DOHH2 (cell line): ENCODE measurements around the gene NRXN3.

Experiments
- EZH2phosphoT487 ChIP-seq: fragments of 200-600 bp; sonication (generic); IDR thresholded peaks from 2 replicates; pipeline ENCODE4 v1.6.1; 2017; ENCODE audit warnings: borderline replicate concordance, mild to moderate bottlenecking, antibody characterized with exemption, low read length, moderate library complexity, mixed read lengths
- TF ChIP-seq, protein P1 (sequence below): fragments of 200-600 bp; sonication (generic); IDR thresholded peaks from one replicate; pipeline ENCODE4 v1.5.1; 2014; ENCODE audit warnings: antibody characterized with exemption, mild to moderate bottlenecking, low read depth, low read length; ENCODE audit not compliant: poor library complexity, severe bottlenecking

DNA sequence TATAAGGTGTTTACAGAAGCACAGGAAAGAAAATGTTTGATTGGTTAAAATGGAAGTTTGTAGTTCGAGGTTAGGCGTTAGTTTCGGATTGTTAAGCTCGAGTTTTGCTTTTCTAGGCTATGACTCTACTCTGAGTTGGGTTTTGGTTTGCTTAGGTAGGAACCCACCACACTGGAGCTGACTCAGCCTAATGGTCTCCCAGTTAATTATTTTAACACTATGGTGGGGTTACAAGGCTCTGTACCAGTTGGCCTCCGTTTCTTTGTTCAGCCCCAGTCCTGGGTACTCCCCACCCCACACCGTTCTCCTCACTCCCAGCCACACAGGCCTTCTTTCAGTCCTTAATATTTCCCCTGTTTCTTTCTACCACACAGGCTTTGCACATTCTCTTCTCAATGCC, 583.9 kb downstream of the NRXN3 start:
- TF ChIP-seq, protein P1, sequence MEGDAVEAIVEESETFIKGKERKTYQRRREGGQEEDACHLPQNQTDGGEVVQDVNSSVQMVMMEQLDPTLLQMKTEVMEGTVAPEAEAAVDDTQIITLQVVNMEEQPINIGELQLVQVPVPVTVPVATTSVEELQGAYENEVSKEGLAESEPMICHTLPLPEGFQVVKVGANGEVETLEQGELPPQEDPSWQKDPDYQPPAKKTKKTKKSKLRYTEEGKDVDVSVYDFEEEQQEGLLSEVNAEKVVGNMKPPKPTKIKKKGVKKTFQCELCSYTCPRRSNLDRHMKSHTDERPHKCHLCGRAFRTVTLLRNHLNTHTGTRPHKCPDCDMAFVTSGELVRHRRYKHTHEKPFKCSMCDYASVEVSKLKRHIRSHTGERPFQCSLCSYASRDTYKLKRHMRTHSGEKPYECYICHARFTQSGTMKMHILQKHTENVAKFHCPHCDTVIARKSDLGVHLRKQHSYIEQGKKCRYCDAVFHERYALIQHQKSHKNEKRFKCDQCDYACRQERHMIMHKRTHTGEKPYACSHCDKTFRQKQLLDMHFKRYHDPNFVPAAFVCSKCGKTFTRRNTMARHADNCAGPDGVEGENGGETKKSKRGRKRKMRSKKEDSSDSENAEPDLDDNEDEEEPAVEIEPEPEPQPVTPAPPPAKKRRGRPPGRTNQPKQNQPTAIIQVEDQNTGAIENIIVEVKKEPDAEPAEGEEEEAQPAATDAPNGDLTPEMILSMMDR = no peak
- no peak for TF ChIP-seq EZH2phosphoT487
